GM19023 (cell line): Measurements from ENCODE around the gene EXOC2.
"Not testable (repeated sequence)": the region's sequence is repeated elsewhere in the genome, so short reads cannot be mapped to it uniquely, and the experiment has no call there.

Experiments
- ATAC-seq: cut with Tn5 transposase; IDR thresholded peaks from one replicate; pipeline ENCODE4 v1.9.1; 2021; ENCODE audit warnings: mild to moderate bottlenecking, moderate library complexity; ENCODE audit not compliant: unreplicated experiment

The EXOC2 gene

DNA sequence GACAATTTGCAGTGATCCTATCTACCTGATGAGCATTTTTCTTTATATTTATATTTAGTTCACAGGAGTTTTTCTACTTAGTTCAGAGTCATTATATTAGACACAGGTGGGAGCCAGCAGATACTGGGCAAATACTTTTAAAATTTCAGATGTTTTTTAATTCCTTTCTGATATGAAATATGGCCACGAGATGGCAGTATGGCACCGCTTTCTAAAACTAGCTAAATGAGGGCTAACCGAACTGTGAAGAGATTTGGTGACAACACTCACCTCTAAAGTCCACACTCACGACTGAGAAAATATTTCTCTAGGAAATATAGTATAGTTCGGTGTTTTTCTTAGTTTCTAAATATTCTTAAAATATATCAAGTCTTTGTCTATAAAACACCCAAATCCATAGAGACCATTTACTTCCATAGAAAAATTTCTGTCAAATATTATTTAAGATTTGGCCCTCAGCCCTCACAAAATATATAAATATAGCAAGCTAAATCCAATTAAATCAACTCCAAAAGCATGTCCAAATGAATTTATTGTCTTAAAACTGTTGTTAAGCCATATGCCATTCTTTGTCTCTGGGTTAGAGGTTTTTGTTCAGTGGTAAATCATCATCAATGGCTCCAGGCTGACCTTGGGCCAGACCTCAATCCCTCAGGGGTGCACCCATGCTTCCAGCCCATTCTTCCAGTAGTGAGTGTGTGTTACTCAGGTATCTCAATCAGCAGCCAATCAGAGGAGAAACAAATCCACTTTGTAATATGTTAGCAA lies 99.6 kb downstream of the EXOC2 start:
- ATAC-seq = no peak

DNA sequence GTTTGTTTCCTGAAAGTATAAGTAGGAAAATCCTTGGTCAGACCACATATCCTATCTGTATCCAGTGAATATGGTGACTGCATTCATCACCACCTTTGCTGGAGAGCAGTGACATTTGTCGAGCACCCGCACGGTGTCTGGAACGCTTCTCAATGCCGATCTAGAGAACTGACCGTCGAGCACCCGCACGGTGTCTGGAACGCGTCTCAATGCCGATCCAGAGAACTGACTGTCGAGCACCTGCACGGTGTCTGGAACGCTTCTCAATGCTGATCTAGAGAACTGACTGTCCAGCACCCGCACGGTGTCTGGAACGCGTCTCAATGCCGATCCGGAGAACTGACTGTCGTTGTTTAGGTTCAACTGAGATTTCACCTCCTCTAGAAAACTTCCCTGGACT lies 103.8 kb downstream of the EXOC2 start:
- ATAC-seq = no peak

- ATAC-seq = no peak
Measured at GRCh38 chr6:586553-586952, 106.4 kb downstream of the EXOC2 start.

GRCh38 chr6:583635-584034 lies 109.3 kb downstream of the EXOC2 start:
- ATAC-seq = no peak

GRCh38 chr6:583116-583515 lies 109.8 kb downstream of the EXOC2 start:
- no peak for ATAC-seq

- no peak for ATAC-seq
Measured at GRCh38 chr6:582370-582769, 110.6 kb downstream of the EXOC2 start.

- no peak for ATAC-seq
Measured at GRCh38 chr6:579339-579738, 113.6 kb downstream of the EXOC2 start.

GRCh38 chr6:572596-573265 lies 120.2 kb downstream of the EXOC2 start:
- ATAC-seq = no peak

DNA sequence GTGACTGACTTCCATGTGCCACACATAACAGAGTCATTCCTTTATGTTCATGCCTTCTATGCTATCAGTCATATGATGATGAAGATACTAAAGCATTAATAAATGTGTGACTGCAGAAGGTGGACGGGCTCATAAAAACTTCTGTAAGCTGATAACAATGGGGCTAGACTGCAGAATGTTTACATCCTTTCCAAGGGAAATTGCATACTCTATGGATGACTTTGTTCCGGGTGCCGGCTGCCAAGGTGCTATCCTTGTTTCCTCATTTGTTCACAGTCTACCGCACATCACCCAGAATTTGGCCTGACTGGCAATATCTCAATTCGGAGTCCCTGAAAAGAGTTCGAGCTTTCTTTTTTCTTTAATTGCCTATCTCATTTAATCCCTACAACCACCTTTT lies 121.0 kb downstream of the EXOC2 start:
- no peak for ATAC-seq

GRCh38 chr6:570825-571224 lies 122.1 kb downstream of the EXOC2 start:
- no peak for ATAC-seq

GRCh38 chr6:568954-569523 lies 123.9 kb downstream of the EXOC2 start:
- no peak for ATAC-seq

DNA sequence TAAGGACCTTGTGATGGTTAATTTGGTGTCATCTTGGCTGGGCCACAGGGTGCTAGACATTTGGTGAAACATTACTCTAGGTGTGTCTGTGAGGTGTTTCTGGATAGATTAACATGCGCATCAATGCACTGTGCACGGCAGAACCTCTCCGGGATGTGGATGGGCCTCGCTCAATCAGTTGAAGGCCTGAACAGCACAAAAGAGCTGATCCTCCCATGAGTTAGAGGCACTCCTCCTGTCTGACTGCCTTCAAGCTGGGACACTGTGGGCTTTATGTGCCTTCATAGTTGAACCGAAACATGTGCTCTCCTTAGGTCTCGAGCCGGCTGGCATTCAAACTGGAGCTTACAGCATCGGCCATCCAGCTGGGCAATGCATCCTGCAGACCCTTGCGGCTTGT lies 124.9 kb downstream of the EXOC2 start:
- ATAC-seq = no peak

DNA sequence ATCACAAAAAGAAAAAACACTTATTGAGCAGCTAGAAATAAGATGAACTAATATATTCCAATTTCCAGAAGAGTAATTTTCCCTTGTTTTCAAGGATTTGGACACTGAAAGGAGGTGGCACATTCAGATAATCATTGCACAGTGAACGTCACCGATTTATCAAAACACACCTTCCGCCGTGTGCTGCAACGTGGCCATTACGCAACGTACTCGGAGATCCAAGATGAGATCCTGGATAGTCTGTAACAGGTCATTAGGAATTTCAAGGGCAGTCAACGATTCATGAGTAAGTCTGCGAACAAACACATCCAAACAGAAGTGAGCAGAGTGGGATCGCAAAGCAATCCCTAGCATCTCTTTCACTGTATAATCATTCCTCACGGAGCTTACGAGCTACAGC lies 129.1 kb downstream of the EXOC2 start:
- no peak for ATAC-seq

DNA sequence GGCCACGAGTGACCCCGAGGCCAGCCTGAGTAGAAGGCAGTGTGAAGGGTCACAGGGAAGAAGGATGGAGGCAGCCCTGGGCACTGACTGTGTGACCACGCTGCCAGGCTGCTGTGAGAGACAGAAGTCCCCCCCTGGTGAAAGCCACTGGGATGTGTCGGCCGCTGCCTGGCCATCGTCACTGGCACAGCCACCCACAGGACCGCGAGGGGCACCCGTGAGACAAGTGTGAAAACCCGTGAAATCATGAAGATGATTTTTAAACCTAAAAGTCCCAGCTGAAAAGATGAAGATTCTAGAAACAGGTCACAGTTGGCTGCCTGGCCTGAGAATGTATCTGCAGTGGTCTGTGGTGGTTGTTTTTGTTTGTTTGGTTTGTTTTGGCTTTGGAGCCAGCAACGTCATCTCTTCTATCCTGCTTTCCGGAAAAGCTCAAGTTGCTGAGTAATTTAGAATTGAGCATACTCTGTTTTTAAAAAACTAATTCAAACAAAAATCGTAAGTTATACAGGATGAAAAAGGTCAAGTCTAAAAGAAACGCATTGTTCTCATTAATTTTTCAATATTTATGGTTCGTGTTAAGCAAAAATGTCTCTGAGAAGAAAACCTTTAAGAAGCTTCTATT lies 130.8 kb downstream of the EXOC2 start:
- no peak for ATAC-seq

DNA sequence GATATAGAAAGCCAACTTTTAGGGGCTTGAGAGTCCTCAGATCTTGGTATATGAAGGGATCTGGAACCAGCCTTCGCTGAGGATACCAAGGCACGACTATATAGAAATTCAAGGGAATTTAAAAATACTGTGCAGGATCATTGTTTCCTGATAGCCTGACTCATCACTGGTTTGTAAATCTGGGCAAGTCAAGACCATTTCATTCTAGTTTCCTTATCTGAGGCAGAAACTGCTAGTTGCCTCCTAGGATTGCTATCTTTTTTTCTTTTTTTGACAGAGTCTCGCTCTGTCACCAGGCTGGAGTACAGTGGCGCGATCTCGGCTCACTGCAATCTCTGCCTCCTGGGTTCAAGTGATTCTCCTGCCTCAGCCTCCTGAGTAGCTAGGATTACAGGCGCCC lies 131.6 kb downstream of the EXOC2 start:
- ATAC-seq = not testable (repeated sequence)

DNA sequence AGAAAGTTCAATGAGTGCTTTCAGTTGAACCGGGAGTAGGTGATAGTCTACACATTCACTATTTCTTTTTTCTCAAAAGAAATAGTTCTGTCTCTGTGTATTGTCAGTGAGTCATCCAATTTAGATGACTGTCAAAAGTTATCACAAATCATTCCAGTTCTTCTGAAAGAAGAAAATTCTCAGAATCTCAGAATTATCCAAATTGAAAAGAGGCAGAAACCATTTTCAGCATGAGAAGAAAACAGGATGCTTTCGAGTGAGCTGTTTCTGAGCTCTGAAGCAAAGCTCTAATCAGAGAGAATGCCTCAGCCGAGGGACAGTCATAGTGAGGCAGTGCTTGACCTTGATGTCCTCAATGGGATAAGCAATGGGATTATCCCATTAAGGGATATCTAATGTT lies 134.0 kb downstream of the EXOC2 start:
- no peak for ATAC-seq

DNA sequence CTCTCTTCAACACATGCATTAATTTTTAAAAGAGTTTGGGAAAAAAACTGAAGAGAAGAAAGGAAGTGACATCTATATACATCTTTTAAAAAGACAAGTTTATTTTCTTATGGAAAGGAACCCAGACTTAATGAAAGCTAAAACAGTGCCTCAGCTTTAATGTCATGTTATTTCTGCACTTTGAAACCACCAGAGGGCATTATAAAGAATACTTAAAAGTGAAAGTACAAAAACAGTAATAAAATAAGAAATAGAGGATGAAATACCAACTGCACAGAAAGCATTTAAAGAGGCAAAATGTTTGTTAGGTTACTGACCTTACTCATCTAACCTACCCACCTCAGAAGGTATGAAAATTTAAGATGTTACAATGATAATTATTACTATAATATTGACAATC lies 134.8 kb downstream of the EXOC2 start:
- ATAC-seq = no peak

GRCh38 chr6:551829-552350 lies 141.0 kb downstream of the EXOC2 start:
- ATAC-seq = no peak

- ATAC-seq = no peak
Measured at GRCh38 chr6:551405-551804, 141.5 kb downstream of the EXOC2 start.

DNA sequence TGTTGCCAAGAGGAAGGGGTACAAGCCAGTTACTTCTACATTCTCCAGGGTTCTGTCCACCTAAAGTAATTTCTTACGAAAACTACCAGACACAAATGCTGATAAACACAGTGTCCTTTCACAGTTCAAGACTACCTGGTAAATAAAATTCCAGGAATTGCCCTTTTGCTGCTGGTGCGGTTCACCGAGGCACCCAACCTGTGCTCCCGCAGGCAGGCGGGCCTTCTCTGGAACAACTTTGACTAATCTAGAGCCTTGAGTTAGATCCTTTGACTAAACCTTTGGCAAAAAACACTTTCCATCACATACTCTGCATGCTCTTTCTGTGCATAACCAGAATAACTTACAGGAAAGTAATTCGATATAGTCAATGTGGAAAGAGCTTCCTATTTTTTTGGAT lies 143.0 kb downstream of the EXOC2 start:
- no peak for ATAC-seq

- ATAC-seq = no peak
Measured at GRCh38 chr6:548517-548916, 144.4 kb downstream of the EXOC2 start.

GRCh38 chr6:548091-548490 lies 144.8 kb downstream of the EXOC2 start:
- ATAC-seq = no peak
